ENCODE measurements around the gene RPTOR. TPM values are rescaled to one million over a fixed set of nuclear protein-coding genes. Genes with fewer than 3 reads are reported as not detected.

The RPTOR gene
- total and polyA plus RNA-seq, 10 of the 15 experiments (the other 5 are each of a cell fraction or from before 2014, with no cell fraction given): 0.18 to 32.1 (median 7.8) TPM

DNA sequence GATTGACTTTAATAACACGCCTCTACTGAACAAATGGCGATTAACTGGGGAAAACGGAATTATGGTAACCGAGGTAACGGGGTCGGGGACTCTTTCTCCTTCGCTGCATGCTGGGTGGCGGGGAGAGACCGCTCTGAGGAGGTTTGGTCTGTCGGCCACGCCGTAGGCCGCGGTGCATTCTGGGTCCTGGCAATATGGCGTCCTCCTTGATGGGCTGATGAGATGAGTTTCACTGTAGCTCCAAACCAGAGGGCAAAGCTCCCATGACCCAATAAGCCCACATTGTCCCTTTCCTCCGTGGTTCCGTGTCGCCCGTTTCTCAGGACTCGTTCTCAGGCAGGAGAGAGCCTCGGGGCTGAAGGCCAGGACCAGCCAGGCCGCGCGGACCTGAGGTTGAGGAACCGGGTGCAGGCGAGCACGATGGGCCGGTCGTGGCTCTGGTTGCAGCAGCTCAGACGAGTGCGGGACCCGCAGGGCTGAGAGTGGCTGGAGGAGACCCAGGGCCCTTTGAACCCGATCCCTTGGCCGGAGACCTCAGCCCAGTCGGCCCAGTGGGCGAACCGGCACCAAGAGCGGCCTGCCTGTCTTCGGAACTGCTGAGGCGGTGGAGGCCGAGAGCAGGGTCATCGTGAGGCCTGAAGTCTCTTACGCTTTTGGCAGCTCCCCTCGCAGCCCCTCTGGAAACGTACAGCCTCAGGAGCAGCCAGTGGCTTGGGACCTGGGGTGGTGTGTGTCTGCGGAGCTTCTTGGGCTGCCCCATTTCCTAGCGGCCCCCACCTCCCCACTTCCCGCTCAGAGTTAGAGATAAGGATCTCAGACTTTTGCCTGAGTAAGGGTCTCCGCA, at the start of gene RPTOR (continued):
- TF ChIP-seq NFXL1 (IDR thresholded peaks at IDR 0.05; ENCODE audit: borderline replicate concordance): no peak
- TF ChIP-seq, protein P1, sequence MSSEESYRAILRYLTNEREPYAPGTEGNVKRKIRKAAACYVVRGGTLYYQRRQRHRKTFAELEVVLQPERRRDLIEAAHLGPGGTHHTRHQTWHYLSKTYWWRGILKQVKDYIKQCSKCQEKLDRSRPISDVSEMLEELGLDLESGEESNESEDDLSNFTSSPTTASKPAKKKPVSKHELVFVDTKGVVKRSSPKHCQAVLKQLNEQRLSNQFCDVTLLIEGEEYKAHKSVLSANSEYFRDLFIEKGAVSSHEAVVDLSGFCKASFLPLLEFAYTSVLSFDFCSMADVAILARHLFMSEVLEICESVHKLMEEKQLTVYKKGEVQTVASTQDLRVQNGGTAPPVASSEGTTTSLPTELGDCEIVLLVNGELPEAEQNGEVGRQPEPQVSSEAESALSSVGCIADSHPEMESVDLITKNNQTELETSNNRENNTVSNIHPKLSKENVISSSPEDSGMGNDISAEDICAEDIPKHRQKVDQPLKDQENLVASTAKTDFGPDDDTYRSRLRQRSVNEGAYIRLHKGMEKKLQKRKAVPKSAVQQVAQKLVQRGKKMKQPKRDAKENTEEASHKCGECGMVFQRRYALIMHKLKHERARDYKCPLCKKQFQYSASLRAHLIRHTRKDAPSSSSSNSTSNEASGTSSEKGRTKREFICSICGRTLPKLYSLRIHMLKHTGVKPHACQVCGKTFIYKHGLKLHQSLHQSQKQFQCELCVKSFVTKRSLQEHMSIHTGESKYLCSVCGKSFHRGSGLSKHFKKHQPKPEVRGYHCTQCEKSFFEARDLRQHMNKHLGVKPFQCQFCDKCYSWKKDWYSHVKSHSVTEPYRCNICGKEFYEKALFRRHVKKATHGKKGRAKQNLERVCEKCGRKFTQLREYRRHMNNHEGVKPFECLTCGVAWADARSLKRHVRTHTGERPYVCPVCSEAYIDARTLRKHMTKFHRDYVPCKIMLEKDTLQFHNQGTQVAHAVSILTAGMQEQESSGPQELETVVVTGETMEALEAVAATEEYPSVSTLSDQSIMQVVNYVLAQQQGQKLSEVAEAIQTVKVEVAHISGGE (CRISPR knock-in tag; IDR thresholded peaks at IDR 0.05): no peak
- TF ChIP-seq TAF1 (IDR thresholded peaks at IDR 0.05; ENCODE audit: borderline replicate concordance, low read depth, low read length): peak; percentile 97
- TF ChIP-seq BCL11A (IDR thresholded peaks at IDR 0.05; ENCODE audit: low read depth, low read length): no peak
- TF ChIP-seq MLLT1 (IDR thresholded peaks at IDR 0.05): peak; percentile 94
- no peak for TF ChIP-seq BACH1 (IDR thresholded peaks at IDR 0.05; ENCODE audit: borderline replicate concordance)
- peak; percentile 66; the same call in 1 of the 2 replicates for TF ChIP-seq RB1 (IDR thresholded peaks at IDR 0.05; ENCODE audit: borderline replicate concordance)
- TF ChIP-seq POLR2AphosphoS5 (IDR thresholded peaks at IDR 0.05; ENCODE audit: low read length): peak; percentile 92
- TF ChIP-seq NFYA (IDR thresholded peaks at IDR 0.05; ENCODE audit: borderline replicate concordance, low read depth, low read length): no peak
- no peak for TF ChIP-seq IRF3 (IDR thresholded peaks at IDR 0.05)
- no peak for TF ChIP-seq TCF3 (IDR thresholded peaks at IDR 0.05; ENCODE audit: borderline replicate concordance, insufficient read depth, low read depth, low read length)
- TF ChIP-seq CUX1 (IDR thresholded peaks at IDR 0.05; ENCODE audit: insufficient replicate concordance, low read depth, low read length): no peak
- peak; percentile 87 for TF ChIP-seq POLR2A (IDR thresholded peaks at IDR 0.05; ENCODE audit: low read depth, low read length)
- TF ChIP-seq CREB1 (IDR thresholded peaks at IDR 0.05; ENCODE audit: low read depth): no peak
